A673 (cell line): ENCODE results near the gene BAIAP2. TPM values are rescaled to one million over a fixed set of nuclear protein-coding genes. Genes with fewer than 3 reads are reported as not detected.

Experiments used
- BruUV-seq: library from RNA; stranded (reverse); fragments of 400-500 nt; replicated peaks from 2 replicates; lab custom pipeline; 2021; lab: Mats Ljungman, UMichigan
- CTCF ChIA-PET: fragments of 300-600 bp; sonication (Branson Sonifier 250); formaldehyde crosslinking; loops from one replicate; lab custom pipeline; 2022; ENCODE audit warnings: antibody characterized with exemption; lab: Charles Lee
- POLR2A ChIA-PET: fragments of 300-600 bp; sonication (Branson Sonifier 250); formaldehyde crosslinking; loops from one replicate; lab custom pipeline; 2022; ENCODE audit warnings: antibody characterized with exemption; ENCODE audit not compliant: low non-redundant PET; lab: Charles Lee
- DNase-seq: peaks from one replicate; pipeline ENCODE4 v3.0.0-alpha.2; 2015; ENCODE audit warnings: low spot score
- H3K27ac ChIP-seq: fragments of 200-600 bp; sonication (generic); 2 replicates; pipeline ENCODE4 v1.5.1; 2016; ENCODE audit warnings: mixed run types, low read depth, mild to moderate bottlenecking, mixed read lengths, antibody characterized with exemption, low read length; ENCODE audit not compliant: poor library complexity, severe bottlenecking
- H3K27me3 ChIP-seq: fragments of 200-600 bp; sonication (generic); replicated peaks from 2 replicates; pipeline ENCODE4 v1.6.1; 2017; ENCODE audit warnings: mixed run types, low read depth, mild to moderate bottlenecking, mixed read lengths, antibody characterized with exemption, low read length; ENCODE audit not compliant: insufficient read depth, poor library complexity
- H3K36me3 ChIP-seq: fragments of 200-600 bp; sonication (generic); 2 replicates; pipeline ENCODE4 v1.6.1; 2016; ENCODE audit warnings: mixed run types, mild to moderate bottlenecking, mixed read lengths, antibody characterized with exemption, low read length; ENCODE audit not compliant: insufficient read depth, poor library complexity, severe bottlenecking
- H3K4me1 ChIP-seq: fragments of 200-600 bp; sonication (generic); 2 replicates; pipeline ENCODE4 v1.6.1; 2017; ENCODE audit warnings: mixed run types, mild to moderate bottlenecking, mixed read lengths, antibody characterized with exemption, low read length; ENCODE audit not compliant: insufficient read depth, poor library complexity, severe bottlenecking
- H3K4me3 ChIP-seq: fragments of 200-600 bp; sonication (generic); 2 replicates; pipeline ENCODE4 v1.5.1; 2016; ENCODE audit warnings: low read depth, mixed run types, mild to moderate bottlenecking, mixed read lengths, low read length; ENCODE audit not compliant: poor library complexity, severe bottlenecking
- H3K9me3 ChIP-seq: fragments of 200-600 bp; sonication (generic); 2 replicates; pipeline ENCODE4 v1.6.1; 2016; ENCODE audit warnings: mixed run types, low read depth, mild to moderate bottlenecking, mixed read lengths, antibody characterized with exemption, low read length; ENCODE audit not compliant: poor library complexity, severe bottlenecking
- EZH2 ChIP-seq: fragments of 200-600 bp; sonication (generic); IDR thresholded peaks from 2 replicates; pipeline ENCODE4 v1.6.1; 2017; ENCODE audit warnings: borderline replicate concordance, low read depth, mild to moderate bottlenecking, mixed read lengths, antibody characterized with exemption, low read length; ENCODE audit not compliant: poor library complexity, severe bottlenecking
- intact Hi-C: fragments of 100-400 bp; cut with micrococcal nuclease; formaldehyde crosslinking; loops from one replicate; pipeline ENCODE4 v1.10.0; 2022; ENCODE audit not compliant: unreplicated experiment
- total RNA-seq: library from RNA; stranded (reverse); gene quantifications from 2 replicates; pipeline ENCODE4 v1.2.3, GENCODE V29; 2021
- TF ChIP-seq, protein P1 (sequence below): fragments of 300-800, 200-600 bp; sonication (generic); conservative IDR thresholded peaks from 2 replicates; pipeline ENCODE4 v1.5.1; 2017; ENCODE audit warnings: low read depth, mild to moderate bottlenecking, antibody characterized with exemption, low read length, moderate library complexity, mixed read lengths

BAIAP2 gene
- total RNA-seq, 1 experiment from 2014 or later, result 51.6 TPM

DNA sequence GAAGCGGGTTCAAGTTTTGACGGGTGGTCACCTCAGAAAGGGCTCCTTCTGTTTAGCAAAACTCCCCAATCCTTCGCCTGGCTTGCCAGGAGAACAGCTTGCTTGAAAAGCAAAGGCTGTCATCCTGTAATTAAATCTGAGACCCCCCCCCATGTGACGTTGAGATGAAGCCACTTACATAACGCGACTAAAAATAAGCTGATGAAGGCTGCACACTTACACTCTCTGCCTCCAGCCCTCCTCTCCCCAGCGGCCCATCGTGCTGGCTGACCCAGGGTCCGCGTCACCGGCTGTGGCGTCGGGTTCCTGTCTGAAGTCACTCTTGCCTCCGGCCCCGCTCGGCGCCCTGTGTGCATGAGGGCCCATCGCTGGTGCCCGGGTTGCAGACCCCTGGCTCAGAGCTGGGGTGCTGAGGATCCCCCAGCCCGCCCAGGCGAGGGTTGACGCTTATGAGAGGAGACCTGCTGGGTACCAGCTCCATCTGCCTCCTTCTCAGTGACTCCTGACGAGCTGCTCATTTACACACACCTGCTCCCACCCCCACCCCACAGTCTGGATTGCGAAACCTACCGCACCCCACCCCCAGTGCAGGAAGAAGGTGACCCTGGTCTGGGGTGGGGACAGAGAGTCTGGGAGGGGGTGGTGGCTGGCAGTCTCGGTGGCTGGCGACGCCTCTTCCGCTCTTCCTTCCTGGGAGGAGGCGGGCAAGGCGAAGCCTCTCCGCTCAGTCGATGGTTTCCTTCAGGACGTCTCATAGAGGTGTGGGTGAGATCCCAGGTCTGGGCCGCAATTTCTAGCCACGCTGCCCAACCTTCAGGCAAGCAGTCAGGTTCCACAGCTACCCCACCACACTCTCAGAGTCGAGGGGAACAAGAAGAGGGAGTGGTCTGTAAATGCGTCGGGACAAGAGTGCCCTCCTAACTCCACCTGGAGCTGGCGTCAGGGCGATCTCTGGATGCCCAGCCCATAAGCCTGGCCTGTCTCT, 3.1 kb upstream of the BAIAP2 start:
- TF ChIP-seq, protein P1, sequence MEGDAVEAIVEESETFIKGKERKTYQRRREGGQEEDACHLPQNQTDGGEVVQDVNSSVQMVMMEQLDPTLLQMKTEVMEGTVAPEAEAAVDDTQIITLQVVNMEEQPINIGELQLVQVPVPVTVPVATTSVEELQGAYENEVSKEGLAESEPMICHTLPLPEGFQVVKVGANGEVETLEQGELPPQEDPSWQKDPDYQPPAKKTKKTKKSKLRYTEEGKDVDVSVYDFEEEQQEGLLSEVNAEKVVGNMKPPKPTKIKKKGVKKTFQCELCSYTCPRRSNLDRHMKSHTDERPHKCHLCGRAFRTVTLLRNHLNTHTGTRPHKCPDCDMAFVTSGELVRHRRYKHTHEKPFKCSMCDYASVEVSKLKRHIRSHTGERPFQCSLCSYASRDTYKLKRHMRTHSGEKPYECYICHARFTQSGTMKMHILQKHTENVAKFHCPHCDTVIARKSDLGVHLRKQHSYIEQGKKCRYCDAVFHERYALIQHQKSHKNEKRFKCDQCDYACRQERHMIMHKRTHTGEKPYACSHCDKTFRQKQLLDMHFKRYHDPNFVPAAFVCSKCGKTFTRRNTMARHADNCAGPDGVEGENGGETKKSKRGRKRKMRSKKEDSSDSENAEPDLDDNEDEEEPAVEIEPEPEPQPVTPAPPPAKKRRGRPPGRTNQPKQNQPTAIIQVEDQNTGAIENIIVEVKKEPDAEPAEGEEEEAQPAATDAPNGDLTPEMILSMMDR, result no peak
- no peak for TF ChIP-seq EZH2
- Histone ChIP-seq H3K4me3 (no peak overlapping the region), H3K27ac (no peak overlapping the region), H3K36me3 (no peaks in the 10 kb centered on the region), H3K4me1 (peaks cover 28% of the 10 kb centered on the region), H3K9me3 (no peaks in the 10 kb centered on the region), H3K27me3 (no peaks in the 10 kb centered on the region)
- ChIA-PET POLR2A (no interaction called here), CTCF (no interaction called here)
- intact Hi-C loops, result no loop called here
- no peak for DNase-seq
- no TSS peak for BruUV-seq

DNA sequence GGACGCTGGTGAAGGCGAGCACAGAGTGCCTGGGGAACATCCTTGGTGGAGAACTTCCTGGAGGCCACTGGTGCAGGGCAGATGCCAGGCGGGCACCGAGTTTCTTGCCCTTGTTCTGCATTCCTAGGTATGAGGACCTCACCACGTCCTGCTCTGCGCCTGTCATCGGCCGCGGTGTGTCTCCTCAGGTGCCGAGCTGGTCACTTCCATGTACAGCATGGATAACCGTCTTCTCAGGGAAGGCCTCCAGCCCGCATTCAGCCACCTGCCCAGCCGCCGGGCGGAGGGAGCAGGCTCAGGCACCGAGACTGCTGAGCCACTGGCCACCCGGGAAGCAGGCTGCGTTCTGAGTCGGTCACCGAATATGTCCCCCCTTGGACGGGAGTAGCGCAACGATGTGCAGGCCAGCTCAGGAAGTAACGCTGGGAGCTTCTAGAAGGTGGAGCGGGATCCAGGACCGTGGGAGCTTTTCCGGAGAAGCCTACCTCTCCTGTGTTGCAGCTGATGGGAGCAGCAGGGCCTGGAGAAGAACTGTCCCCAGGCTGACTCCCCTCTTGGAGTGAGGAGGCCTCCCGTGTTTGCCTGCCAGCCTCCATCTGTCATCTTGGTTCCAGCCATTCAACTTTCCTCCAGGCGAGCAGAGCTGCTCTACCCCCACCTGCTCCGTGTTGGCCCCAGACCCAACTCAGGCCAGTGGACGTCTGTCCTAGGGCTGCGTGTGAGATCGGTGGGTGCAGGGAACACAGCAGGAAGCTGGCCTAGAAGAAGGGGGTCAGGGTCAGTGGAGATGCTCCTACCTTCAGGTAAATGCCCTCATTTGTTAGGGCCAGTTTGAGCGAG, 2.1 kb upstream of the BAIAP2 start:
- ChIA-PET CTCF (no interaction called here), POLR2A (no interaction called here)
- no peaks in the 10 kb centered on the region for H3K27me3 ChIP-seq
- H3K4me1 ChIP-seq, result peaks cover 29% of the 10 kb centered on the region
- intact Hi-C loops, result no loop called here
- no peak for DNase-seq
- no peaks in the 10 kb centered on the region for H3K9me3 ChIP-seq
- H3K27ac ChIP-seq, result no peak overlapping the region
- no peaks in the 10 kb centered on the region for H3K36me3 ChIP-seq
- BruUV-seq, result no TSS peak
- TF ChIP-seq, protein P1, result no peak
- no peak for TF ChIP-seq EZH2
- H3K4me3 ChIP-seq, result no peak overlapping the region

DNA sequence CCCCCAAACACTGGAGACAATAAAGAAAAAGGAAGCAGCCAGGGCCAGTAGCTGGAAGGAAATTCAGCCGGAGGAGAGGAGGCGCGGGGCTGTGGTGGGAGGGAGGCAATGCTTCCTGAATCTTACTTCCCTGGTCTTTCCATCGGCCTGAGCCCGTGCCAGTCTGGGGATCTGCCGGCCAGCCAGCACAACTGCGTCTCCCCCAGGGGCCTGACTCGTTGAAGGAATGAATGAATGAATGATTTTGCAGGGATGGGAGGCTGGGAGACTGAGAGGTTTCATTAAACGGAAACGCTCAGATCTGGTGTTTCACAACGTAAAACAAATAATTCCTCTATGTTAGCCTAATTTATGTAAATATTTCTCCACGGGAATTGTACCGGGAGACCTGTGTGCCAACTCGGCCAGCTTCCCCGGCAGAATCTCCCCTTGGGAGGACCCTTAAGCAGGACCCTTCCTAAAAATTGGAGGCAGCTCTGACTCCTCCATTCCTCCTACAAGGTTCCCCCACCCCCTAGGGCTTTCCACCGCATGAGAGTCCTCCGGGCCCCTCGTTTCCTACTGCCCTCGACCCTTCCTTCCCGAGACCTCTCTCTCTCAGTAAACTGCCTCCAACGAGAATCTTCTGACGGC, 1.3 kb upstream of the BAIAP2 start:
- peak overlapping the region; percentile 91 for H3K4me3 ChIP-seq
- BruUV-seq, result no TSS peak
- no peak for DNase-seq
- H3K27me3 ChIP-seq, result no peaks in the 10 kb centered on the region
- ChIA-PET POLR2A (no interaction called here), CTCF (no interaction called here)
- H3K36me3 ChIP-seq, result no peaks in the 10 kb centered on the region
- peak overlapping the region; percentile 70 for H3K27ac ChIP-seq
- no peak for TF ChIP-seq EZH2
- TF ChIP-seq, protein P1, result no peak
- peaks cover 21% of the 10 kb centered on the region for H3K4me1 ChIP-seq
- intact Hi-C loops, result no loop called here
- H3K9me3 ChIP-seq, result no peaks in the 10 kb centered on the region
